Activated CD4-positive, alpha-beta T cell treated with anti-CD3 and anti-CD28 coated beads, Interleukin-2, amount 10 ng/mL, durations not matched to agents 7 days and 5 days (primary cell): ENCODE data around the gene OMA1. TPM values are rescaled to one million over a fixed set of nuclear protein-coding genes. Genes with fewer than 3 reads are reported as not detected.

Experiments used
- CTCF ChIA-PET: fragments of 350-600 bp; sonication (Branson Sonifier 250); formaldehyde crosslinking; loops from one replicate; lab custom pipeline; 2021; ENCODE audit warnings: antibody characterized with exemption; lab: Charles Lee
- POLR2A ChIA-PET: fragments of 350-600 bp; sonication (Branson Sonifier 250); formaldehyde crosslinking; loops from one replicate; lab custom pipeline; 2021; ENCODE audit warnings: antibody characterized with exemption; lab: Charles Lee
- DNase-seq: peaks from one replicate; pipeline ENCODE4 v3.0.0-alpha.2; 2020
- H3K27ac Mint-ChIP-seq: one replicate; pipeline ENCODE4 v1.8.0; 2021; ENCODE audit warnings: mild to moderate bottlenecking, moderate library complexity, mixed read lengths
- H3K27me3 Mint-ChIP-seq: one replicate; pipeline ENCODE4 v1.8.0; 2021; ENCODE audit warnings: mixed read lengths
- H3K36me3 Mint-ChIP-seq: one replicate; pipeline ENCODE4 v1.8.0; 2021; ENCODE audit warnings: low read depth, mixed read lengths
- H3K4me1 Mint-ChIP-seq: one replicate; pipeline ENCODE4 v1.8.0; 2021; ENCODE audit warnings: mixed read lengths
- H3K4me3 Mint-ChIP-seq: one replicate; pipeline ENCODE4 v1.8.0; 2021; ENCODE audit warnings: mild to moderate bottlenecking, moderate library complexity, mixed read lengths
- H3K9me3 Mint-ChIP-seq: one replicate; pipeline ENCODE4 v1.8.0; 2021; ENCODE audit warnings: mixed read lengths
- total RNA-seq, 2 experiments: library from RNA; stranded (reverse); gene quantifications; one replicate each; pipeline ENCODE4 v1.2.3, GENCODE V29; 2021

Gene OMA1
- total RNA-seq, 2 experiments from 2014 or later, result 19.1 to 23.5 TPM

- POLR2A ChIA-PET, result no interaction called here
- no peaks in the 10 kb centered on the region for H3K36me3 Mint-ChIP-seq
- no peaks in the 10 kb centered on the region for H3K4me1 Mint-ChIP-seq
- no peak overlapping the region for H3K27ac Mint-ChIP-seq
- no peaks in the 10 kb centered on the region for H3K9me3 Mint-ChIP-seq
- no peak overlapping the region for H3K4me3 Mint-ChIP-seq
- no peaks in the 10 kb centered on the region for H3K27me3 Mint-ChIP-seq
- CTCF ChIA-PET, result no interaction called here
- DNase-seq, result no peak
These were observed 104.8 kb downstream of the OMA1 start for GRCh38 chr1:58441699-58442098.

GRCh38 chr1:58440696-58441095 lies 105.8 kb downstream of the OMA1 start:
- CTCF ChIA-PET, result no interaction called here
- Mint-ChIP-seq H3K27me3 (no peaks in the 10 kb centered on the region), H3K27ac (no peak overlapping the region), H3K9me3 (no peaks in the 10 kb centered on the region), H3K4me3 (no peak overlapping the region), H3K36me3 (no peaks in the 10 kb centered on the region), H3K4me1 (no peaks in the 10 kb centered on the region)
- no peak for DNase-seq
- POLR2A ChIA-PET, result no interaction called here

- H3K4me1 Mint-ChIP-seq, result no peaks in the 10 kb centered on the region
- no peak overlapping the region for H3K4me3 Mint-ChIP-seq
- no peaks in the 10 kb centered on the region for H3K27me3 Mint-ChIP-seq
- H3K27ac Mint-ChIP-seq, result no peak overlapping the region
- DNase-seq, result no peak
- H3K36me3 Mint-ChIP-seq, result no peaks in the 10 kb centered on the region
- POLR2A ChIA-PET, result no interaction called here
- CTCF ChIA-PET, result no interaction called here
- no peaks in the 10 kb centered on the region for H3K9me3 Mint-ChIP-seq
These were observed 106.6 kb downstream of the OMA1 start for GRCh38 chr1:58439946-58440345.

- no peaks in the 10 kb centered on the region for H3K4me1 Mint-ChIP-seq
- no peak for DNase-seq
- CTCF ChIA-PET, result no interaction called here
- H3K9me3 Mint-ChIP-seq, result no peaks in the 10 kb centered on the region
- H3K27ac Mint-ChIP-seq, result no peak overlapping the region
- H3K4me3 Mint-ChIP-seq, result no peak overlapping the region
- POLR2A ChIA-PET, result no interaction called here
- no peaks in the 10 kb centered on the region for H3K27me3 Mint-ChIP-seq
- H3K36me3 Mint-ChIP-seq, result no peaks in the 10 kb centered on the region
These were observed 108.1 kb downstream of the OMA1 start for GRCh38 chr1:58438468-58438867.

GRCh38 chr1:58437623-58438022 lies 108.9 kb downstream of the OMA1 start:
- no peaks in the 10 kb centered on the region for H3K4me1 Mint-ChIP-seq
- no peak for DNase-seq
- no peak overlapping the region for H3K27ac Mint-ChIP-seq
- ChIA-PET CTCF (no interaction called here), POLR2A (no interaction called here)
- H3K27me3 Mint-ChIP-seq, result no peaks in the 10 kb centered on the region
- no peaks in the 10 kb centered on the region for H3K36me3 Mint-ChIP-seq
- H3K9me3 Mint-ChIP-seq, result no peaks in the 10 kb centered on the region
- no peak overlapping the region for H3K4me3 Mint-ChIP-seq

GRCh38 chr1:58436615-58437297 lies 109.8 kb downstream of the OMA1 start:
- Mint-ChIP-seq H3K9me3 (no peaks in the 10 kb centered on the region), H3K4me3 (no peak overlapping the region), H3K27ac (no peak overlapping the region), H3K36me3 (no peaks in the 10 kb centered on the region), H3K27me3 (no peaks in the 10 kb centered on the region), H3K4me1 (no peaks in the 10 kb centered on the region)
- ChIA-PET CTCF (no interaction called here), POLR2A (no interaction called here)
- DNase-seq, result no peak

- Mint-ChIP-seq H3K27ac (no peak overlapping the region), H3K27me3 (no peaks in the 10 kb centered on the region), H3K4me1 (no peaks in the 10 kb centered on the region), H3K36me3 (no peaks in the 10 kb centered on the region), H3K9me3 (no peaks in the 10 kb centered on the region), H3K4me3 (no peak overlapping the region)
- POLR2A ChIA-PET, result no interaction called here
- no peak for DNase-seq
- CTCF ChIA-PET, result no interaction called here
These were observed 111.2 kb downstream of the OMA1 start for GRCh38 chr1:58435376-58435775.

- H3K36me3 Mint-ChIP-seq, result no peaks in the 10 kb centered on the region
- no peak overlapping the region for H3K27ac Mint-ChIP-seq
- CTCF ChIA-PET, result interaction anchor here (0.6 to 1.1 kb wide), 2 partner anchors 67 to 78 kb away, joined by 3 read pairs; no protein-coding TSS in a partner anchor
- H3K27me3 Mint-ChIP-seq, result no peaks in the 10 kb centered on the region
- H3K4me3 Mint-ChIP-seq, result no peak overlapping the region
- DNase-seq, result no peak
- POLR2A ChIA-PET, result no interaction called here
- H3K4me1 Mint-ChIP-seq, result no peaks in the 10 kb centered on the region
- no peaks in the 10 kb centered on the region for H3K9me3 Mint-ChIP-seq
These were observed 111.9 kb downstream of the OMA1 start for GRCh38 chr1:58434607-58435006.

GRCh38 chr1:58434181-58434580 lies 112.3 kb downstream of the OMA1 start:
- no peaks in the 10 kb centered on the region for H3K9me3 Mint-ChIP-seq
- DNase-seq, result no peak
- ChIA-PET POLR2A (no interaction called here), CTCF (interaction anchor here (0.6 to 1.1 kb wide), 2 partner anchors 68 to 78 kb away, joined by 3 read pairs; no protein-coding TSS in a partner anchor)
- H3K4me3 Mint-ChIP-seq, result no peak overlapping the region
- H3K4me1 Mint-ChIP-seq, result no peaks in the 10 kb centered on the region
- no peaks in the 10 kb centered on the region for H3K36me3 Mint-ChIP-seq
- H3K27me3 Mint-ChIP-seq, result no peaks in the 10 kb centered on the region
- H3K27ac Mint-ChIP-seq, result no peak overlapping the region

GRCh38 chr1:58432851-58433668 lies 113.5 kb downstream of the OMA1 start:
- Mint-ChIP-seq H3K4me3 (no peak overlapping the region), H3K36me3 (no peaks in the 10 kb centered on the region), H3K9me3 (no peaks in the 10 kb centered on the region), H3K27me3 (no peaks in the 10 kb centered on the region), H3K4me1 (no peaks in the 10 kb centered on the region), H3K27ac (no peak overlapping the region)
- POLR2A ChIA-PET, result no interaction called here
- no peak for DNase-seq
- CTCF ChIA-PET, result no interaction called here

- no peak for DNase-seq
- Mint-ChIP-seq H3K9me3 (no peaks in the 10 kb centered on the region), H3K4me1 (no peaks in the 10 kb centered on the region), H3K27me3 (no peaks in the 10 kb centered on the region), H3K27ac (no peak overlapping the region), H3K36me3 (no peaks in the 10 kb centered on the region), H3K4me3 (no peak overlapping the region)
- CTCF ChIA-PET, result no interaction called here
- POLR2A ChIA-PET, result no interaction called here
These were observed 114.5 kb downstream of the OMA1 start for GRCh38 chr1:58431901-58432620.
